GM21723 (cell line): Measurements from ENCODE around the gene DCXR.

ENCODE experiments used
- ATAC-seq: cut with Tn5 transposase; IDR thresholded peaks from one replicate; pipeline ENCODE4 v1.9.1; 2021; ENCODE audit warnings: mild to moderate bottlenecking, moderate library complexity; ENCODE audit not compliant: unreplicated experiment

Gene DCXR

GRCh38 chr17:82000803-82001570 is 36.5 kb downstream of the DCXR start:
- ATAC-seq: no peak

- ATAC-seq: no peak
Measured at GRCh38 chr17:81999976-82000802, 37.3 kb downstream of the DCXR start.

GRCh38 chr17:81999587-81999975 is 37.9 kb downstream of the DCXR start:
- ATAC-seq: no peak

DNA sequence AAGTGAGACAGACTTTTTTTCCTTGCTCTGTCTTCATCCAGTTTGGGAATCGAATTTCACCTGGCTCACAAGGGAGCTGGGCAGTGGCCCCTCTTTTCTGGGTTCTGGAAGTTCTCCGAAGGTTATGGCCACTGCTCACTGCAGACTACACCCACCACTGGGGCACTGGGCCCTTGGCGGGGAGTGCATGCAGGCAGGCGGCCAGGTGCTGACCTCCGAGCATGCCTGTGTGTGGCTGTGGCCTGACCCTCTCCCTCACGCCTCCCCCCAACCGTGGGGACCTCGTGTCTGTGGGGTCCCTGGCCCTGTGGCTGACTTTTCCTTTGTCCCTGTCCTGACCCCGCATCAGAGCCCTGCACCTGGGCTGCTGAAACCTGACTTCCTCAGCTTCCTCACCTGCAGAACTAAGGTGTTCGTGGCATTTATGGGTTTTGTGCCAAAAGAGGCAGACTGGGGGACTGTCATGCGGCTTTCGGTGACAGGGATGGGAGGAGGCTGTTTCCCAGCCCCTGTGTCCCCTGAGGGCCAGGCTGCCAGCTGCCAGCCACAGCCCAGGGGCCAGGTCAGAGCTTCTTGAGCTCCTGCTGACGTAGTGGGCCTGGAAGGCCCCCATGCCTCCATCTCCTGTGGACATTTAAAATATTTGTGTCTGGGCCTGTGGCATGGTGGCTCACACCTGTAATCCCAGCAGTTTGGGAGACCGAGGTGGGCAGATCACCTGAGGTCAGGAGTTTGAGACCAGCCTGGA is 38.6 kb downstream of the DCXR start:
- ATAC-seq: no peak

GRCh38 chr17:81998212-81998611 is 39.3 kb downstream of the DCXR start:
- no peak for ATAC-seq

GRCh38 chr17:81996757-81997441 is 40.6 kb downstream of the DCXR start:
- no peak for ATAC-seq

DNA sequence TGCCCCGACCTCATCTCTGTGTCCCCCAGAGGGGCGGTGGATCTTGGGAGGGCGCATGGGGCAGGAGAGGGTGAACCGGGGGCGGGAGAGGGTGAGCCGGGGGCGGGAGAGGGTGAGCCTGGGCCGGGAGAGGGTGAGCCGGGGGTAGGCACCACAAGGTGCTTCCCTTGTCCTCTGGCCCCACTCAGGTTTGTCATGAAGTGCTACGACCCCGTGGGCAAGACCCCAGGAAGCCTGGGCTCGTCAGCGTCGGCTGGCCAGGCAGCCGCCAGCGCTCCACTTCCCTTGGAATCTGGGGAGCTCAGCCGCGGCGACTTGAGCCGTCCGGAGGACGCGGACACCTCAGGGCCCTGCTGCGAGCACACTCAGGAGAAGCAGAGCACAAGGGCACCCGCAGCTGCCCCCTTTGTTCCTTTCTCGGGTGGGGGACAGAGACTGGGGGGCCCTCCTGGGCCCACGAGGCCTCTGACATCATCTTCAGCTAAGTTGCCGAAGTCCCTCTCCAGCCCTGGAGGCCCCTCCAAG is 41.2 kb downstream of the DCXR start:
- no peak for ATAC-seq

DNA sequence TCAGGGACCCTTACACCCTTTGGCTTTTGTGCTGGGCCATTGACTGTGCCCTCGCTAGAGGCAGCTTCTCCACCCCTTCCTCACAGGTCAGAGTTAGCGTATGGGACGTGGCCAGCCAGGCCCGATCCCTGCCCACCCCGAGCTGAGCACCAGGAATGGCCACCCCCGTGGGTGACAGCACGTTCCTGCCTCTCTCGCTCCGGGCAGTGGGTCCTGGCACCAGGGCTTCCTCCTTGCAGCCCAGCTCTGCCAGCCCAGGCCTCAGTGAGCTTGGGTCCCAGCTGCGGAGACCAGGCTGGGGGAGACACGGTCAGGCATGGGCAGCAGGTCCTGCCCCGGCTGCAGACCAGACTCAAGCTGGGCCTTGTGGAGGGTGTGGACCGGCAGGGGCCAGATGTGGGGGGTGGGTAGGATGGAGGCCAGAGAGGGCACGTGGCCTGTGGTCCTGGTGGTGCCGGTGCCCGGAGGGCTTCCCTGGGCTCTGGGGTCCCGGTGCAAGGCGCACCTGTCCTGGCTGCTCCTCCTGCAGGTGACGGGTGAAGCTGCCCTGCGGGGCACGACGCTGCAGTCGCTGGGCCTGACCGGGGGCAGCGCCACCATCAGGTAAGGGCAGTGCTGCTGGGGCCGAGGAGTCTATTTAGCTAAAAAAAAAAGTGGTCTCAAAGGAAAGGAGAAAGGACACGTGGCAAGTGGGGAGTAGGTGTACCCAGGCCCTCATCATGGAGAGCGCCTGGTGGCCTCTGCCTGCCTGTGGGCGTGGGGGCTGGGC is 41.9 kb downstream of the DCXR start:
- no peak for ATAC-seq

- ATAC-seq: no peak
Measured at GRCh38 chr17:81994593-81995462, 42.7 kb downstream of the DCXR start.

DNA sequence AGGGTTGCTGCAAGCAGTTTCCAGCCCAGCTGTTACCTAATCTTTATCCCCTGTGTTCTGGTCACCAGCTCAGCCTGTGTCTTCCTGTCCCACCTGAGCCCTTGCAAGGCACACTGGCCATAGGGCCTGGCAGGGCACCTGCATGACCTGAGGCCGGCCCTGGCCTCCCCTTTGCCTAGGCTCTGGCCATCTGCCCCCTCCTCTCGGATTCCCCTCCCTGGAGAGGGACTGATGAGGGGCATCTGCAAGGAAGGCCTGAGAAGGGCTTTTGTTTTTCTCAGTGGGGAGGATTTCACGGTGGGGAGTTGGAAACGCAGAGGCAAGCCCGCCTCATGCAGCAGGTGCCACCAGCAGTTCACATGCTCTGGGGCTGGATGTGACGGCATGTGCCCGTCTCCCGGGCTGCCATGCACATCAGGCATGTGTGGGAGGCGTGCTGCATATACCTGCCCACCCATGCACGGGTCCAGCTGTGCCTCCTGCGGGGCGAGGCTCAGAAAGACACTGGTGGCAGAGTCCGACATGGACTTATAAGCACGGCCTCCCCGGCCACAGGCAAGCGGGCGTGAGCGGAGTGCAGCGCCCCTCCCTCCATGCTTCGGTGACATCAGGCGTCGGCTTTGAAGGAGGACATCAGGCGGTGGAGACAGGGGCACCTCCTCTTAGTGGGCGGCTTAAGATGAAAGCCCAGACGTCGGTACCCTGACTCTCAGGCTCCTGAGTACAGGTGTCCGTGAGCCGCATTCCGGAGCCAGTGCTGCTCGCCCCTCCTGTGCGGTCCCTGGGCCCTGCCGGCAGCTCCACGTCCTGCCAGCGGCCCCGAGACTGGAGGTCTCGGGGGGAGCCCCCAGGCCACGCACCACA is 43.5 kb downstream of the DCXR start:
- no peak for ATAC-seq

DNA sequence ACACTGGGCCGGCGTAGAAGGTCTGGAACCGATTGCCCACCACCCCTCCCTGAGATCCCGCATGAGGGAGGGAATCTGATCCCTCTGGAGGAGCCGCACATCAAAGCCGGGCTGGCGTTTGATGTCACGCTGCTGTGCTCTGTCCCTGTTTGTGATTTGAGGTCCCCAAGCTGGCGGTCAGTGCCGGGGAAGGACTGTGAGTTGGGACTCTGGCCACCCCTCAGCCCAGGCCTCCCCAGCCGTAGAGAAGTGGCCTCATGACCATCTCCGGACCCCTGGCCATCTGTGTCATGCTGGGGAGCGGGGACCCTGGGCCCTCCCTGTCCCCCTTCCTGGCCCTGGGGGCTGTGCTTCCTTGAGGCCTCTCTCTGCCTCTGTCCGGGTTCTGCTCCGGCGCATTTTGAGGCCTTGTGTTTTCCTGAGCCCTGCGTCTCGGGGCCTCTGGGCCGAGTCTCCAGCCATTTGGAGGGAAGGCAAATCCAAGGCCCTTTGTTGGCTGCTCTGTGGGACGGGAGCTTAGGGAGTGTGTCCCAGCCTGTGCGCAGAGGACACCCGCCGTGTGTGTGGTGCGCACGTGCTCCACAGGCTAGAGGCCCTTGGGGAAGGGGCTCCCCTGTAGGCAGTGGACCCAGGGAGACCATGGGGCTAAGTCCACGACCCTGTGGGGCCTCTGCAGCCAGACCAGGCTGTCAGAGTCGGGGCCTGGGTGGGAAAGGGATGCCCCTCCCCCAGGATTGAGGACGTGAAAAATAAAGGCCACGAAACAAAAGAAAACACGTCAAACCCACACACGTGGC is 45.0 kb downstream of the DCXR start:
- ATAC-seq: no peak

DNA sequence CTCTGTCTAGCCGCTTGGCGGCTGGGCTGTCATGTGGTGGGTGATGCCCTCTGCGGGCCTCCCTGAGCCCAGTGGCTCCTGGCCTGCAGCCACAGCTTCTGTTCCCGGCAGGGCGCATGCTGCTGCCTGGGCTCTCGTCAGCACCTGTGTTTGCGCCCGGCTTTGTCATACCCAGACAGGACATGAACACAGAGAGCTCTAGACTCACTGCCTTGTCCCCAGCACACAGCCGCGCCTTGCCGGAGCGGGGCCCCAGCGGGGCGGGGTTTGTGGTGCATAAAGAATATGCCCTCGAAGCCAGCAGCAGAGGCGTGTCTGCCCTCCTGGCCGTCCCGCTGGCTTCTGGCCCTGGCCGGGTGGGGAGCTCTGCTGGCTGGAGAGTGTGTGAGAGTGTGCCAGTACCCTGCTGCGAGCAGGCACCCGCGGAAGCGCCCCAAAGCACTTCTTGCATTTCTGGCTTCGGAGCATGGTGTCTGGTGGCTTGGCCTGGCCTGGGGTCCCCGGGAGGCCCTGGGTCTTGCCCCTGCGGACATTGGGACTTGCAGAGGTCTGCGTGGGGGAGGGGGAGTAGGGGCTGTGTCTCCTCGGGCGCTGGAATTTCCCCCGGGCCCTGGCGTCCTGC is 45.7 kb downstream of the DCXR start:
- ATAC-seq: no peak

- ATAC-seq: no peak
Measured at GRCh38 chr17:81990836-81991683, 46.4 kb downstream of the DCXR start.

DNA sequence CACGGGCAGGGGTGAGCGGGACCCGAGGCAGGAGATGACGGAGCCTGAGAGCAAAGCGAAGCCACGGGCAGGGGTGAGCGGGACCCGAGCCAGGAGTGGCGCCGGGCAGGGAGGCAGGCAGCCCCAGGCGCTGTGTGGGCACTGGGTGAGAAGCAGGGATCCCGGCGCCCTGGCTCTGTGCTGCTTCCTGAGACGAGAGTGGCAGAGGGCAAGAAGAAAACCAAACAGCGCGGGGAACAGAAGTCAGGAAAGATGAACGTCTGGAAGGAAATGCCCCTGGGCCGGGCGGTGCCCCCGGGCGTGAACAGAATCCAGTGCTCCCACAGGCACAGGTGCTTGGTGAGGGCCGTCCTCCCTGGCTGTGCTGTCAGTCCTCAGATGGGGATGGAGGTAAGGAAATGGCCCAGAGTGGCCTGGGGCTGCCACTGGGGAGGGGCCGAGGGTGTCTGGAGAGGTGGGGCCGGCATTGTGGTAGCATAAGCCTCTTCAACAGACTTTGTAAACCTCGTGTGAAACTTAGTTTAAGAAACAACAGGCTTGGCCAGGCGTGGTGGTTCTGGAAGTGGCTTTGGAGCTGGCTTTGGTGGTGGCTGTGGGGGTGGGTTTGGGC is 50.2 kb downstream of the DCXR start:
- no peak for ATAC-seq

DNA sequence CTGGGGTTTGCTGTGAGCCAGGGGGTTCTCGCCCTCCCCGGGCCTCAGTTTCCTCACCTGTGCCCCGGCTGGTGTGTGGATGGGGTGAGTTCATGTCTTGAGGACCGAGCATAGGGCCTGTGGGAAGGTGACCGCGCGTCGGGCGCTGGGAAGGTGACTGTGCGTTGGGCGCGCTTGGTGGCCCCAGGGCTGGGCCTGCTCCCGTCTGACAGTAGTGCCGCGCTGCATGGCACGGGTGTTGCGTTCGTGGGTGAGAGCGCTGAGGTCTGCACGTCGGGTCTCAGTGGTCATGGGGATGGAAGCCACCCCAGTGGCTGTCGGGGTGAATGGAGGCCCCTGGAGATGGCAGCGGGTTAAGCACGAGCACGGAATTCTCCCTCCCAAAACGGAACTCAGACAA is 50.9 kb downstream of the DCXR start:
- ATAC-seq: no peak
